Endothelial cell of umbilical vein (primary cell): Measurements from ENCODE around the gene SLC25A28. TPM values are rescaled to one million over a fixed set of nuclear protein-coding genes. Genes with fewer than 3 reads are reported as not detected.

Source experiments
- BruUV-seq: library from RNA; stranded (reverse); fragments of 400-500 nt; replicated peaks from 2 replicates; lab custom pipeline; 2021; lab: Mats Ljungman, UMichigan
- CTCF ChIA-PET: fragments of 300-600, 350-600 bp; sonication (Branson Sonifier 250); formaldehyde crosslinking; loops from one replicate; lab custom pipeline; 2021; ENCODE audit warnings: antibody characterized with exemption, inconsistent platforms; lab: Charles Lee
- POLR2A ChIA-PET: fragments of 300-600, 350-600 bp; sonication (Branson Sonifier 250); formaldehyde crosslinking; loops from one replicate; lab custom pipeline; 2021; ENCODE audit warnings: antibody characterized with exemption, inconsistent platforms; lab: Charles Lee
- DNase-seq: peaks from one replicate; pipeline ENCODE4 v3.0.0-alpha.2; 2011; ENCODE audit warnings: low read depth, low spot score
- FAIRE-seq: peaks from 2 replicates; lab custom pipeline; 2011; peaks lifted over from hg19 to GRCh38; lab: Jason Lieb, UNC
- H2AFZ ChIP-seq: 2 replicates; pipeline ENCODE4 v1.6.0; 2012; ENCODE audit warnings: low read depth, low read length, control low read depth, inconsistent platforms
- H3K27ac ChIP-seq: 2 replicates; pipeline ENCODE4 v1.5.1; 2011; ENCODE audit warnings: low read depth, mild to moderate bottlenecking, control low read depth, low read length, moderate library complexity; ENCODE audit not compliant: insufficient read depth
- H3K27me3 ChIP-seq, 2 experiments: 2 replicates each; pipeline versions ENCODE4 v1.6.0 to v1.6.1; 2011; ENCODE audit warnings: low read length in 2 of 2, mixed read lengths in 1 of 2; ENCODE audit not compliant: control insufficient read depth in 2 of 2, insufficient read depth in 2 of 2
- H3K36me3 ChIP-seq, 2 experiments: 2 replicates in 1 of 2; 3 replicates in 1 of 2; pipeline ENCODE4 v1.5.1; 2011; ENCODE audit warnings: low read length in 2 of 2, mild to moderate bottlenecking in 1 of 2, moderate library complexity in 1 of 2; ENCODE audit not compliant: control insufficient read depth in 2 of 2, insufficient read depth in 2 of 2; ENCODE audit errors: extremely low read depth in 1 of 2
- H3K4me1 ChIP-seq: 3 replicates; pipeline ENCODE4 v1.5.1; 2011; ENCODE audit warnings: mild to moderate bottlenecking, low read length; ENCODE audit not compliant: control insufficient read depth, insufficient read depth; ENCODE audit errors: extremely low read depth
- H3K4me2 ChIP-seq: 2 replicates; pipeline ENCODE4 v1.6.1; 2011; ENCODE audit warnings: low read length, control low read depth, mixed read lengths; ENCODE audit not compliant: insufficient read depth
- H3K4me3 ChIP-seq, 3 experiments: fragments of 200-600 bp in 1 of 3; sonication (generic), shearing (Covaris generic) in 1 of 3; replicated peaks in 1 of 3; 2 replicates each; pipeline ENCODE4 v1.5.1; 2011 to 2016; ENCODE audit warnings: control low read depth in 3 of 3, low read length in 3 of 3, mild to moderate bottlenecking in 2 of 3, inconsistent platforms in 1 of 3, low read depth in 1 of 3, moderate library complexity in 1 of 3; ENCODE audit not compliant: insufficient read depth in 1 of 3
- H3K79me2 ChIP-seq: 2 replicates; pipeline ENCODE4 v1.6.0; 2012; ENCODE audit warnings: low read length, inconsistent platforms; ENCODE audit not compliant: control insufficient read depth, insufficient read depth
- H3K9ac ChIP-seq: replicated peaks from 2 replicates; pipeline ENCODE3; 2011; ENCODE audit warnings: low read length, control low read depth; ENCODE audit not compliant: insufficient read depth; ENCODE audit errors: extremely low read depth
- H3K9me1 ChIP-seq: replicated peaks from 3 replicates; pipeline ENCODE4 v1.6.0; 2011; ENCODE audit warnings: mild to moderate bottlenecking, low read length; ENCODE audit not compliant: control insufficient read depth, insufficient read depth; ENCODE audit errors: extremely low read depth
- H3K9me3 ChIP-seq: replicated peaks from 2 replicates; pipeline ENCODE4 v1.5.1; 2012; ENCODE audit warnings: low read length, inconsistent platforms; ENCODE audit not compliant: control insufficient read depth, insufficient read depth
- H4K20me1 ChIP-seq: replicated peaks from 2 replicates; pipeline ENCODE3; 2011; ENCODE audit warnings: mild to moderate bottlenecking, low read length; ENCODE audit not compliant: control insufficient read depth, insufficient read depth; ENCODE audit errors: extremely low read depth
- EZH2 ChIP-seq: IDR thresholded peaks from 2 replicates; pipeline ENCODE4 v1.6.1; 2012; ENCODE audit warnings: borderline replicate concordance, low read depth, mild to moderate bottlenecking, moderate library complexity, low read length, inconsistent platforms; ENCODE audit not compliant: severe bottlenecking
- FOS ChIP-seq: IDR thresholded peaks from 2 replicates; pipeline ENCODE4 v1.6.1; 2011; ENCODE audit warnings: mild to moderate bottlenecking, low read length, moderate library complexity, borderline replicate concordance; ENCODE audit not compliant: insufficient read depth
- GATA2 ChIP-seq: IDR thresholded peaks from 2 replicates; pipeline ENCODE4 v1.7.0; 2011; ENCODE audit warnings: low read depth, mild to moderate bottlenecking, moderate library complexity, mixed read lengths, low read length; ENCODE audit not compliant: insufficient read length, insufficient read depth
- JUN ChIP-seq: IDR thresholded peaks from 2 replicates; pipeline ENCODE4 v1.6.1; 2011; ENCODE audit warnings: borderline replicate concordance, low read depth; ENCODE audit not compliant: insufficient read length, insufficient read depth
- MYC ChIP-seq: IDR thresholded peaks from one replicate; pipeline ENCODE4 v1.6.1; 2011; ENCODE audit warnings: mild to moderate bottlenecking, low read depth, low read length
- POLR2A ChIP-seq: IDR thresholded peaks from 2 replicates; pipeline ENCODE4 v1.6.1; 2012; ENCODE audit warnings: low read depth, mild to moderate bottlenecking, control low read depth, low read length
- POLR2AphosphoS5 ChIP-seq: IDR thresholded peaks from 2 replicates; pipeline ENCODE4 v1.6.1; 2012; ENCODE audit warnings: low read depth, mild to moderate bottlenecking, control low read depth, low read length, moderate library complexity; ENCODE audit not compliant: insufficient read depth
- dilution Hi-C: fragments of 300-500 bp; cut with MboI; formaldehyde crosslinking; loops from one replicate; pipeline ENCODE4 v1.15.0; 2019; ENCODE audit warnings: low sequenced_read_pairs; ENCODE audit not compliant: extremely low pct_ligation_motif_present
- intact Hi-C: fragments of 100-400 bp; cut with micrococcal nuclease; formaldehyde crosslinking; loops from one replicate; pipeline ENCODE4 v1.10.0; 2022
- polyA plus RNA-seq, 4 experiments: library from polyadenylated mRNA; depleted of rRNA in 3 of 4; stranded (reverse) in 3 of 4; unstranded in 1 of 4; fragments of >200 nt; gene quantifications; 2 replicates each; pipeline versions ENCODE4 v1.2.1 to v1.2.3, GENCODE V29; 2011 to 2012; ENCODE audit warnings: missing spikeins in 1 of 4
- total RNA-seq: library from RNA; stranded (reverse); gene quantifications from 2 replicates; pipeline ENCODE4 v1.2.3, GENCODE V29; 2021
- TF ChIP-seq, protein P1 (sequence below), 2 donors: IDR thresholded peaks; 1 replicate in 1 of 2; 2 replicates in 1 of 2; pipeline ENCODE4 v1.5.1; 2011; ENCODE audit warnings: low read length in 2 of 2, mild to moderate bottlenecking in 2 of 2, moderate library complexity in 2 of 2, control low read depth in 1 of 2, inconsistent platforms in 1 of 2, low read depth in 1 of 2; ENCODE audit not compliant: insufficient read depth in 1 of 2; ENCODE audit errors: extremely low read depth in 1 of 2
- TF ChIP-seq, protein P2 (sequence below): IDR thresholded peaks from 2 replicates; pipeline ENCODE4 v1.6.1; 2011; ENCODE audit not compliant: insufficient read depth, insufficient read length

SLC25A28 gene
- total and polyA plus RNA-seq, 2 donors (not counting 3 experiments of a cell fraction or from before 2014, with no cell fraction given) = 33.7 to 38.8 TPM

DNA sequence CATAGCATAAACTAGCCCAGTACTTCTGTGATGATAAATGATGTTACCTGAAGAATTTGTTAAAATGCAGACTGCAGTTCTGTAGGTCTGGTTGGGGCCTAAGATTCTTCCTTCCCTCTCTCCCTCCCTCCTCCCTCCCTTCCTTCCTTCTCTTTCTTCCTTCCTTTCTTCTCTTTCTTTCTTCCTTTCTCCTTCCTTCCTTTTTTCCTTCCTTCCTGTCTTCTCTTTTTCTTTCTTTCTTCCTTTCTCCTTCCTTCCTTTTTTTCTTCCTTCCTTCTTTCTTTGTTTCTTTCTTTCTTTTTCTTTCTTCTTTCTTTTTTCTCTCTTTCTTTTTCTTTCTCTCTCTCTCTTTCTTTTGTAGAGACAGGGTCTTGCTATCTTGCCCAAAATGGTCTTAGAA is 3.7 kb upstream of the SLC25A28 start:
- BruUV-seq = no TSS peak
- Histone ChIP-seq H4K20me1 (no peaks in the 10 kb centered on the region), H3K79me2 (peaks cover 11% of the 10 kb centered on the region), H3K9ac (no peak overlapping the region), H3K9me3 (no peaks in the 10 kb centered on the region), H3K9me1 (no peaks in the 10 kb centered on the region), H3K4me2 (no peak overlapping the region), H3K4me3 (no peak overlapping the region), H3K27ac (no peak overlapping the region), H3K36me3 (no peaks in the 10 kb centered on the region), H3K4me1 (peaks cover 7% of the 10 kb centered on the region), H3K27me3 (no peaks in the 10 kb centered on the region), H2AFZ (no peak overlapping the region)
- ChIA-PET CTCF (no interaction called here), POLR2A (interaction anchor here (0.7 kb wide), 1 partner anchor 505 kb away, joined by 3 read pairs; no protein-coding TSS in a partner anchor)
- FAIRE-seq (no peak), DNase-seq (no peak)
- TF ChIP-seq, protein P1, sequence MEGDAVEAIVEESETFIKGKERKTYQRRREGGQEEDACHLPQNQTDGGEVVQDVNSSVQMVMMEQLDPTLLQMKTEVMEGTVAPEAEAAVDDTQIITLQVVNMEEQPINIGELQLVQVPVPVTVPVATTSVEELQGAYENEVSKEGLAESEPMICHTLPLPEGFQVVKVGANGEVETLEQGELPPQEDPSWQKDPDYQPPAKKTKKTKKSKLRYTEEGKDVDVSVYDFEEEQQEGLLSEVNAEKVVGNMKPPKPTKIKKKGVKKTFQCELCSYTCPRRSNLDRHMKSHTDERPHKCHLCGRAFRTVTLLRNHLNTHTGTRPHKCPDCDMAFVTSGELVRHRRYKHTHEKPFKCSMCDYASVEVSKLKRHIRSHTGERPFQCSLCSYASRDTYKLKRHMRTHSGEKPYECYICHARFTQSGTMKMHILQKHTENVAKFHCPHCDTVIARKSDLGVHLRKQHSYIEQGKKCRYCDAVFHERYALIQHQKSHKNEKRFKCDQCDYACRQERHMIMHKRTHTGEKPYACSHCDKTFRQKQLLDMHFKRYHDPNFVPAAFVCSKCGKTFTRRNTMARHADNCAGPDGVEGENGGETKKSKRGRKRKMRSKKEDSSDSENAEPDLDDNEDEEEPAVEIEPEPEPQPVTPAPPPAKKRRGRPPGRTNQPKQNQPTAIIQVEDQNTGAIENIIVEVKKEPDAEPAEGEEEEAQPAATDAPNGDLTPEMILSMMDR (IDR thresholded peaks at IDR 0.05; ENCODE audit: extremely low read depth in 1 of 2, insufficient read depth in 1 of 2, low read depth in 1 of 2, low read length in 2 of 2) = no peak
- TF ChIP-seq EZH2 (no peak), MYC (no peak), POLR2A (no peak), GATA2 (no peak), JUN (no peak), FOS (no peak), POLR2AphosphoS5 (no peak)
- TF ChIP-seq, protein P2, sequence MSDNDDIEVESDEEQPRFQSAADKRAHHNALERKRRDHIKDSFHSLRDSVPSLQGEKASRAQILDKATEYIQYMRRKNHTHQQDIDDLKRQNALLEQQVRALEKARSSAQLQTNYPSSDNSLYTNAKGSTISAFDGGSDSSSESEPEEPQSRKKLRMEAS = no peak
- intact Hi-C loops = loop anchor here (10.0 kb wide), 1 partner anchor 221 kb away; no protein-coding TSS in a partner anchor
- dilution Hi-C loops = loop anchor here (25.0 kb wide), 1 partner anchor 187 kb away; the partner anchor contains the start of gene GOT1
